Stimulated activated memory B cell treated with anti-CD40 and anti-IgM and Interleukin-4, amounts not matched to agents 10 μg/mL and 1 μg/mL and 100 μg/mL, for 72 hours (primary cell): ENCODE measurements around the gene APC.

Experiments used
- ATAC-seq: fragments of 150-1000 bp; cut with Tn5 transposase; 2 replicates; pipeline ENCODE4 v1.10.0; 2021
- H3K27ac Mint-ChIP-seq: one replicate; pipeline ENCODE4 v1.8.0; 2022; ENCODE audit warnings: mild to moderate bottlenecking, mixed read lengths
- H3K27me3 Mint-ChIP-seq: one replicate; pipeline ENCODE4 v1.8.0; 2022; ENCODE audit warnings: mixed read lengths
- H3K36me3 Mint-ChIP-seq: one replicate; pipeline ENCODE4 v1.8.0; 2022; ENCODE audit warnings: mixed read lengths
- H3K4me1 Mint-ChIP-seq: one replicate; pipeline ENCODE4 v1.8.0; 2022; ENCODE audit warnings: mixed read lengths
- H3K4me3 Mint-ChIP-seq: one replicate; pipeline ENCODE4 v1.8.0; 2022; ENCODE audit warnings: mild to moderate bottlenecking, moderate library complexity, mixed read lengths
- H3K9me3 Mint-ChIP-seq: one replicate; pipeline ENCODE4 v1.8.0; 2022; ENCODE audit warnings: mixed read lengths

The APC gene

DNA sequence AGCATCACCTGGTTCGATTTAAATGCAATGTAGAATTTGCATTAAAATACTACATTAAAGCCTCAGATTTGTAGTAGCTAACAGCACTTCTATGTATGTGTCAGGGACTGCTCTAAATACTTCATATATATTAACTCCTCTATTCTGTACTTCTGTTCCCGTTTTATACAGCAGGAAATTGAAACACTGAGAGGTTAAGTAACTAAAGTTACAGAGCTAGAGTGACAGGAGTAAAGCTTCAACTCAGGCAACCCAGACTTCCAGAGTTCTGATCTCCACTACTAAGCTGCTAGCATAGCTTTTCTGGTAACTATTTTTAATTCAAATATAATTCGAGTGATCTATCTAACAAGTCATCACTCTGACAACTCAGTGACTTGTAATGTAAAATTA lies 619 bp upstream of the APC start:
- H3K27ac Mint-ChIP-seq = peak overlapping the region; percentile 83

GRCh38 chr5:112738191-112738560 lies 491 bp downstream of the APC start:
- ATAC-seq = peak; percentile 55
- Mint-ChIP-seq H3K27me3 (no peaks in the 10 kb centered on the region), H3K36me3 (peaks cover 4% of the 10 kb centered on the region), H3K9me3 (no peaks in the 10 kb centered on the region), H3K4me3 (peak overlapping the region; percentile 90), H3K27ac (peak overlapping the region; percentile 83), H3K4me1 (peaks cover 39% of the 10 kb centered on the region)

More for the DNA sequence above, 619 bp upstream of the APC start:
- peak overlapping the region; percentile 90 for H3K4me3 Mint-ChIP-seq
- H3K9me3 Mint-ChIP-seq = no peaks in the 10 kb centered on the region
- H3K36me3 Mint-ChIP-seq = no peaks in the 10 kb centered on the region
- peaks cover 45% of the 10 kb centered on the region for H3K4me1 Mint-ChIP-seq
- no peaks in the 10 kb centered on the region for H3K27me3 Mint-ChIP-seq
- ATAC-seq = no peak

DNA sequence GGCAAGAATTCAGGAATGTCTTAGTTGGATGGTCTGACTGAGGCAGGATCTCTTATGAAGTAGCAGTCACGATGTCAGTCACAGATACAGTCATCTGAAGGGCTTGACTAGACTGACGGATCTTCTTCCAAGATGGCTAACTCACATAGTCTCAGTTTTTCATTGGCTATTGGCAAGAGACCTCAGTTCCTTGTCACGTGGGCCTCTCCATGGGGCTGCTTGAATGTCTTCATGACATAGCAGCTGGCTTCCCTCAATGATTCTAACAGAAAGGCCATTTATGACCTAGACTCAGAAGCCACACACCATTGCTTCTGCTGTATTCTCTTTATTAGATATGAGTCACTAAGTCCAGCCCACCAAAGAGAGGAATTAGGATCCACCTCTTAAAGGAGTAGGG lies 4.7 kb downstream of the APC start:
- no peak for ATAC-seq
- peaks cover 27% of the 10 kb centered on the region for H3K4me1 Mint-ChIP-seq
- H3K4me3 Mint-ChIP-seq = no peak overlapping the region
- H3K9me3 Mint-ChIP-seq = no peaks in the 10 kb centered on the region
- no peaks in the 10 kb centered on the region for H3K27me3 Mint-ChIP-seq
- no peak overlapping the region for H3K27ac Mint-ChIP-seq
- peaks cover 17% of the 10 kb centered on the region for H3K36me3 Mint-ChIP-seq

- Mint-ChIP-seq H3K9me3 (no peaks in the 10 kb centered on the region), H3K4me1 (peaks cover 15% of the 10 kb centered on the region), H3K27ac (no peak overlapping the region), H3K36me3 (peaks cover 17% of the 10 kb centered on the region), H3K4me3 (no peak overlapping the region), H3K27me3 (no peaks in the 10 kb centered on the region)
- no peak for ATAC-seq
Observed at GRCh38 chr5:112743631-112744030, 5.9 kb downstream of the APC start.

DNA sequence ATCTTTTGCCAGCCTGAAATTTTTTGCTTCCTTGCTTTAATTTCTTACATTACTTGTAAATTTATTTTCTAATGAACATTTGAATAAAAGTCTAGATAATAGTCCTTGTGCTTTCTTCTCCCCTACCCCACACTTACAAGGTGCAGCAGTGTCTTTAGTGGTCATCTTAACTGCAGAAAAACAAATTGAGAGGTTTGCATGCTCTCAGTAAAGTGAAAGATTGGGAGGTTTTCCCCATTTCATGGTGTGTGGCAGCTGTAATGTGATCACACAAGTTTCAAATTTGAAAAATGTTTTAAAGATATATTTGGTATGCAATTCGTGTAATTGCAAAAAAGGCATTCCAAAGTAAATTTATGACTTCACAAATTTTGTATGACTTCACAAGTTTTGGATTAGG lies 14.7 kb downstream of the APC start:
- peaks cover 18% of the 10 kb centered on the region for H3K4me1 Mint-ChIP-seq
- no peaks in the 10 kb centered on the region for H3K9me3 Mint-ChIP-seq
- H3K4me3 Mint-ChIP-seq = no peak overlapping the region
- ATAC-seq = no peak
- H3K36me3 Mint-ChIP-seq = peaks cover 6% of the 10 kb centered on the region
- H3K27me3 Mint-ChIP-seq = no peaks in the 10 kb centered on the region
- no peak overlapping the region for H3K27ac Mint-ChIP-seq

DNA sequence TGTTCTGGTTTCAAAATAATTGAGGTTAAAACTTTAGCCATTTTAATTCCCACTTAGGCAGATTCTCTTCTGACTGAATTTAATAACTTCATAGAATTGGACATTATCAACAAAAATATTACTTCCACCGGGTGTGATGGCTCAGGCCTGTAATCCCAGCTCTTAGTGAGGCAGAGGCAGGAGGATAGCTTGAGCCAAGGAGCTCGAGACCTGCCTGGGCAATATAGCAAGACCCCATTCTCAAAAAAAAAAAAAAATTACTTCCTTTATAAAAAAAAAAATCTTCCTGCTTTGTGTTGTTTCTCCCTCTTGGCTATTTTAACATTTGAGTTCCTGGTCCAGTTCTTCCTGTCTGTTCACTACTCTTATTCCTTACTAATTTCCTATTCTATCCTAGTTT lies 18.0 kb downstream of the APC start:
- ATAC-seq = no peak
- no peak overlapping the region for H3K27ac Mint-ChIP-seq
- H3K4me3 Mint-ChIP-seq = no peak overlapping the region
- peaks cover 16% of the 10 kb centered on the region for H3K36me3 Mint-ChIP-seq
- no peaks in the 10 kb centered on the region for H3K27me3 Mint-ChIP-seq
- H3K9me3 Mint-ChIP-seq = no peaks in the 10 kb centered on the region
- H3K4me1 Mint-ChIP-seq = peaks cover 22% of the 10 kb centered on the region

DNA sequence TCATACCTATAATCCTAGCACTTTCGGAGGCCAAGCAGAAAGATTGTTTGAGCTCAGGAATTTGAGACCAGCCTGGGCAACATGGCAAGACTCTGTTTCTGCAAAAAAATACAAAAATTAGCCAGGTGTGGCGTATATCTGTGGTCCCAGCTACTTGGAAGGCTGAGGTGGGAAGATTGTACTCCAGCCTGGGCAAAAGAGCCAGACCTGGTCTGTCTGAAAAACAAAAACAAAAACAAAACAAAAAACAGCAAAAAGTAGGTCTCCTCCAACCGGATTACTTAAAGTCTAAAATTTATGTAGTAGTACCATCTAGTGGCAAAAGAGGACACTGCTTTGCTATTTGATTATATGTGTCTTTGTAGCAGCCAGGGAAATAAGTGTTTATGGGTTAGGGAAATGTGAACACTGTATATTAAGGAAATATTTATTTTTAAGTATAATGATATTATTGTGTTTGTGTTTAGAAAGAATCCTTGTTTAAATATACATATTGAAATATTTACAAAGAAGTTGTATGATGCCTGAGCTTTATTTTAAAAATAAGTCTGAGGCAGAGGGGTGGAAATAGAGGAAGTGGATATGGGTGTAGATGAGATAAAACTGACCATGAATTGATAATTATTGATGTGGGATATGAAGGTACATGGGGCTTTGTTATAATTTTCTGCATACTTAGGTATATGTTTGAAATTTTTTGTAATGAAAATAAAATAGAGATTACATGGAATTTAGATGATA lies 20.0 kb downstream of the APC start:
- peaks cover 24% of the 10 kb centered on the region for H3K36me3 Mint-ChIP-seq
- no peak overlapping the region for H3K27ac Mint-ChIP-seq
- no peak overlapping the region for H3K4me3 Mint-ChIP-seq
- peak; percentile 69 for ATAC-seq
- H3K27me3 Mint-ChIP-seq = no peaks in the 10 kb centered on the region
- H3K9me3 Mint-ChIP-seq = no peaks in the 10 kb centered on the region
- peaks cover 22% of the 10 kb centered on the region for H3K4me1 Mint-ChIP-seq

DNA sequence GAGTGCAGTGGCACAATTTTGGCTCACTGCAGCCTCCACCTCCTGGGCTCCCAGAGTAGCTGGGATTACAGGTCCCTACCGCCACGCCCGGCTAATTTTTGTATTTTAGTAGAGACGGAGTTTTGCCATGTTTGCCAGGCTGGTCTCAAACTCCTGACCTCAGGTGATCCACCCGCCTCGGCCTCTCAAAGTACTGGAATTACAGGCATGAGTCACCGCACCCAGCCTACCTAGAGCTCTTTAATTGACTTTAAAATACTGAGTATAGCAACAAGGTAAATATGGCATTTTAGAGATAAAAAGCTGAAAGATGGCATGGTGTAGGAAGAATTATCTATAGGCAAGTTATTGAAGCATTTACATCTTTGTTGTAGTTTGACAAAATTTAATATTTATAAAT lies 21.0 kb downstream of the APC start:
- no peaks in the 10 kb centered on the region for H3K27me3 Mint-ChIP-seq
- no peaks in the 10 kb centered on the region for H3K9me3 Mint-ChIP-seq
- no peak for ATAC-seq
- peaks cover 17% of the 10 kb centered on the region for H3K4me1 Mint-ChIP-seq
- H3K4me3 Mint-ChIP-seq = no peak overlapping the region
- H3K36me3 Mint-ChIP-seq = peaks cover 24% of the 10 kb centered on the region
- no peak overlapping the region for H3K27ac Mint-ChIP-seq

DNA sequence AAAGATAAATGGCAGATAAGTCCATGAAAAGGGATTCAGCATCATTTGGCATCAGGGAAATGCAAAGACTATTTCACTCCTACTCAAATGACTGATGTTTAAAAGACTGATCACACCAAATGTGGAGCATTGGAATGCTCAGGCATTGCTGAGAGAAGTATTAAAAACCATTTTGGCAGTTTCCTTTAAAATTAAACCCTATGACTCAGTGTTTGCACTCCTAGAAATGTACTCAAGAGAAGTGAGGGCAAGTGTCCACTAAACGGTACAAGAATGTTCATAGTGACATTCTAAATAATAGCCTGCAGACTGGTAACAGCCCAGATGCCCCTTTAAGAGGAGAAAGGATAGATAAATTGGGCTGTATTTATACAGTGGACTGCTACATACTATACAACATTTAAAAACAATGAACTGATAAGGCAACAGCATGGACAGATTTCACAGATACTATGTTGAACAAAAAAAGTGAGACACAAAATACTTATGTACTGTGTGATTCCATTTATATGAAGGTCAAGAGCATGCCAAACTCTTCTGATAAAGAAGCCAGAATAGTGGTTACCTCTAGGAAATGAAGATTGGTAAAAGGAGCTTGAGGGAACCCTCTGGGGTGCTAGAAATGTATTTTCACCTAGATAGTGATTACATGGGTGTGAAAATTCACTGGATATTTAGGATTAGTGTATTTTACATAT lies 24.6 kb downstream of the APC start:
- H3K27me3 Mint-ChIP-seq = no peaks in the 10 kb centered on the region
- no peak overlapping the region for H3K27ac Mint-ChIP-seq
- ATAC-seq = no peak
- H3K4me3 Mint-ChIP-seq = no peak overlapping the region
- no peaks in the 10 kb centered on the region for H3K9me3 Mint-ChIP-seq
- H3K4me1 Mint-ChIP-seq = peaks cover 5% of the 10 kb centered on the region
- H3K36me3 Mint-ChIP-seq = peaks cover 18% of the 10 kb centered on the region

DNA sequence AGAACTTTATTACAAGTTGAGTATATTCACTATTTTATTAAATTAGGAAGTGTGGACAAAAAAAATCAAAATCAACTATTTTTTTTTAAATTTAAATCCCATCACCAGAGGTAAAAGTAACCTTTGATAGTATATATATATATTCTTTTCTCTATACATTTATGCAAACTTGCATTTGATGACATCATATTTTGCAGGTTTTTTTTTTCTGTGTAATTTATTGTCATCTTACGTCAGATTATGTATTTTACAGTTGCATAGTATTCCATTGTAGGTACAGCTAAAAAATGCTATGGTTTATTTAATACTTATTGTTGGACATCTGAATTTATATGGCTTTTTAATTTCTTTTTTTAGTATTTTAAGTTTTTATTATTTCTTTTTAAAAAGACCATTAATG lies 25.5 kb downstream of the APC start:
- Mint-ChIP-seq H3K4me1 (no peaks in the 10 kb centered on the region), H3K27ac (no peak overlapping the region), H3K36me3 (peaks cover 18% of the 10 kb centered on the region), H3K9me3 (no peaks in the 10 kb centered on the region), H3K27me3 (no peaks in the 10 kb centered on the region), H3K4me3 (no peak overlapping the region)
- no peak for ATAC-seq

GRCh38 chr5:112772124-112772523 lies 34.4 kb downstream of the APC start:
- Mint-ChIP-seq H3K4me3 (no peak overlapping the region), H3K27ac (no peak overlapping the region), H3K36me3 (peaks cover 34% of the 10 kb centered on the region), H3K27me3 (no peaks in the 10 kb centered on the region), H3K4me1 (no peaks in the 10 kb centered on the region), H3K9me3 (no peaks in the 10 kb centered on the region)
- ATAC-seq = no peak

DNA sequence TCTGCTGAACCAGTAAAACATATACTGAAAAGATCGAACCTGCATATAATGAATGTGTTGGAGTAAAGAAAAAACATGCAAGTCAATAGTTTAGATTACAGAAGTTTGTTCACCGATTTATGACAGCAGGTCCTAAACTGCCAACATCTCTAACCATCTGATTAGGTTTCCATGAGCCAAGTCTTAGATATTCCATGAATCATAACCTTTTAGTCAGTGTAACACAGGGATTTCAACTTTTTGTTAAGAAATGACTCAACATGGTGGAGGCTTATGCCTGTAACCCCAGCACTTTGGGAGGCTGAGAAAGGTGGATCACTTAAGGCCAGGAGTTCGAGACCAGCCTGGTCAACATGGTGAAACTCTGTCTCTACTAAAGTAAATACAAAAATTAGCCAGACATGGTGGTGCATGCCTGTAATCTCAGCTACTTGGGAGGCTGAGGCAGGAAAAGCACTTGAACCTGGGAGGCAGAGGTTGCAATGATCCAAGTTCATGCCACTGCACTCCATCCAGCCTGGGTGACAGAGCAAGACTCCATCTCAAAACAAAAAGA lies 38.7 kb downstream of the APC start:
- Mint-ChIP-seq H3K27me3 (no peaks in the 10 kb centered on the region), H3K4me1 (no peaks in the 10 kb centered on the region), H3K4me3 (no peak overlapping the region), H3K27ac (no peak overlapping the region), H3K9me3 (no peaks in the 10 kb centered on the region), H3K36me3 (peaks cover 46% of the 10 kb centered on the region)
- no peak for ATAC-seq

DNA sequence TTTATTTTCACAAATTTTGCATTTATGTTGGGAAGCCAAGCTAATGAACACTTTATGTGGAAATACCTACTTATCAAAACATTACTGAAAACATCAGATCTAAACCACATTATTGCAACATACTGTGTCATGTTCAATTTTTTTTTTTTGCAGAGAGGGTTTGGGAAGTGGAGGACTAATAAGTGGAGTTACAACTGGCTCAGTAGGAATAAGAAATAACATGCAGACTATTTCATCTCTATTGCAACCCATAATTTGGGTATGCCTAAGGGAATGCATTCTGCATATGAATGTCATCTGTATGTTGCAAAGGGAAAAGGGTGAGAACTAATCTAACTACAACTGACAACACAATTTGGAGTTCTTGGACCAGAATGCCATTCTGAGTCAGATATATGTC lies 41.8 kb downstream of the APC start:
- Mint-ChIP-seq H3K4me1 (no peaks in the 10 kb centered on the region), H3K4me3 (no peak overlapping the region), H3K27ac (no peak overlapping the region), H3K27me3 (no peaks in the 10 kb centered on the region), H3K9me3 (no peaks in the 10 kb centered on the region), H3K36me3 (peaks cover 43% of the 10 kb centered on the region)
- no peak for ATAC-seq

GRCh38 chr5:112784726-112785125 lies 47.0 kb downstream of the APC start:
- no peak for ATAC-seq
- no peaks in the 10 kb centered on the region for H3K9me3 Mint-ChIP-seq

GRCh38 chr5:112787261-112787660 lies 49.6 kb downstream of the APC start:
- no peak for ATAC-seq
- H3K27me3 Mint-ChIP-seq = no peaks in the 10 kb centered on the region
- H3K4me1 Mint-ChIP-seq = no peaks in the 10 kb centered on the region
- no peaks in the 10 kb centered on the region for H3K9me3 Mint-ChIP-seq
- no peak overlapping the region for H3K27ac Mint-ChIP-seq
- H3K4me3 Mint-ChIP-seq = no peak overlapping the region
- H3K36me3 Mint-ChIP-seq = peaks cover 18% of the 10 kb centered on the region

More at GRCh38 chr5:112784726-112785125, 47.0 kb downstream of the APC start:
- Mint-ChIP-seq H3K27me3 (no peaks in the 10 kb centered on the region), H3K4me1 (no peaks in the 10 kb centered on the region), H3K27ac (no peak overlapping the region), H3K4me3 (no peak overlapping the region), H3K36me3 (peaks cover 33% of the 10 kb centered on the region)

GRCh38 chr5:112787896-112788295 lies 50.2 kb downstream of the APC start:
- Mint-ChIP-seq H3K27me3 (no peaks in the 10 kb centered on the region), H3K9me3 (no peaks in the 10 kb centered on the region), H3K4me1 (no peaks in the 10 kb centered on the region), H3K36me3 (peaks cover 19% of the 10 kb centered on the region), H3K27ac (no peak overlapping the region), H3K4me3 (no peak overlapping the region)
- ATAC-seq = no peak
